ENCODE measurements around the gene PSENEN.

DNA sequence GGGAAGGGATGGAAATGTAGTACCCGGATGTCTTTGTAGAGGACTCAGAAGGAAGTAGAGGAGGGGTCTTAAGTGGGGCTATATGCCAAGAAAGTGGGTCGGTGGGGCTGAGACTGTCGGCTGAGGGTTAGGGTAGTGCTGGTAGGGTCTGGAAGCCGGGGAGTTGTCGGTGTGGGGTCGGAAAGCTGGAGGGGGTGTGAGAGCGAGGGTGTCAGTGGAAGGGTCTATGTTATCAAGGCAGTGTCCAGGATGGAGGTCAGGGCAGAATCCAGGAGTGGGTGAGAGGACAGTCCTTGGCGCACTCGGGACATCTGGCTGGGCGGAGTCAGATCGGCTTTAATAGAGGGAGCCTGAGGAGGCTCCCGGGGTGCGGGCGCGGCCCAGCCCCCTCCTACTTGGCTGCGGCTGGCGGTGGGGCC lies 9.7 kb downstream of the PSENEN start:
- TF ChIP-seq CTCF (IDR thresholded peaks at IDR 0.05; ENCODE audit: control extremely low read depth in 1 of 3, insufficient read depth in 1 of 3, low read depth in 1 of 3, low read length in 3 of 3) (no peak), CHD1 (IDR thresholded peaks at IDR 0.05; ENCODE audit: low read depth, low read length) (no peak), MAX (IDR thresholded peaks at IDR 0.05) (no peak), GABPA (IDR thresholded peaks at IDR 0.05; ENCODE audit: borderline replicate concordance, insufficient read depth, low read length) (no peak), EZH2 (IDR thresholded peaks at IDR 0.05; ENCODE audit: low read depth, low read length, severe bottlenecking) (no peak), POLR2AphosphoS5 (IDR thresholded peaks at IDR 0.05; ENCODE audit: low read depth, low read length) (no peak), KDM5A (IDR thresholded peaks at IDR 0.05; ENCODE audit: low read length) (no peak)
- TF ChIP-seq, protein P1, sequence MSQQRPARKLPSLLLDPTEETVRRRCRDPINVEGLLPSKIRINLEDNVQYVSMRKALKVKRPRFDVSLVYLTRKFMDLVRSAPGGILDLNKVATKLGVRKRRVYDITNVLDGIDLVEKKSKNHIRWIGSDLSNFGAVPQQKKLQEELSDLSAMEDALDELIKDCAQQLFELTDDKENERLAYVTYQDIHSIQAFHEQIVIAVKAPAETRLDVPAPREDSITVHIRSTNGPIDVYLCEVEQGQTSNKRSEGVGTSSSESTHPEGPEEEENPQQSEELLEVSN (IDR thresholded peaks at IDR 0.05): no peak

Data from H1 (cell line).